ENCODE data around the gene REEP1. TPM values are rescaled to one million over a fixed set of nuclear protein-coding genes. Genes with fewer than 3 reads are reported as not detected.

REEP1 gene
- total RNA-seq, 4 donors from 2014 or later, result 46.1 to 95.1 (median 74.9) TPM

GRCh38 chr2:86232910-86233309 lies 104.5 kb downstream of the REEP1 start:
- Histone ChIP-seq H3K4me3 (no peak overlapping the region), H3K36me3 (peaks cover 0 to 19% (median 3%) of the 10 kb centered on the region in 4 donors), H3K27me3 (no peaks in the 10 kb centered on the region), H3K4me1 (peaks cover 16 to 59% (median 39%) of the 10 kb centered on the region in 4 donors), H3K9me3 (no peaks in the 10 kb centered on the region), H3K27ac (replicated peaks in 1 of 4) (peak overlapping the region; percentile 40 to 77 (median 74))
- WGBS, result 64% methylated on average over 6 of the region's 6 CpGs
- intact Hi-C loops (cut with DNase I), result no loop called here
- TF ChIP-seq POLR2A (IDR thresholded peaks at IDR 0.05; ENCODE audit: low read depth) (no peak), EP300 (IDR thresholded peaks at IDR 0.05) (no peak), CTCF (IDR thresholded peaks at IDR 0.05) (no peak), POLR2AphosphoS5 (IDR thresholded peaks at IDR 0.05) (no peak)
- DNase-seq (ENCODE audit: extremely low spot score), result no peak

- intact Hi-C loops (cut with DNase I), result no loop called here
- Histone ChIP-seq H3K4me3 (no peak overlapping the region), H3K9me3 (no peaks in the 10 kb centered on the region), H3K36me3 (peaks cover 0 to 19% (median 3%) of the 10 kb centered on the region in 4 donors), H3K4me1 (peaks cover 16 to 53% (median 38%) of the 10 kb centered on the region in 4 donors), H3K27me3 (no peaks in the 10 kb centered on the region), H3K27ac (replicated peaks in 1 of 4) (peak overlapping the region in 3 of 4 donors; percentile 40 to 77 (median 77))
- DNase-seq (ENCODE audit: extremely low spot score), result no peak
- 83% methylated on average over 5 of the region's 15 CpGs for whole genome bisulfite sequencing
- TF ChIP-seq POLR2AphosphoS5 (IDR thresholded peaks at IDR 0.05) (no peak), EP300 (IDR thresholded peaks at IDR 0.05) (no peak), CTCF (IDR thresholded peaks at IDR 0.05) (no peak), POLR2A (IDR thresholded peaks at IDR 0.05; ENCODE audit: low read depth) (no peak)
Measured at GRCh38 chr2:86232373-86232784, 105.0 kb downstream of the REEP1 start.

DNA sequence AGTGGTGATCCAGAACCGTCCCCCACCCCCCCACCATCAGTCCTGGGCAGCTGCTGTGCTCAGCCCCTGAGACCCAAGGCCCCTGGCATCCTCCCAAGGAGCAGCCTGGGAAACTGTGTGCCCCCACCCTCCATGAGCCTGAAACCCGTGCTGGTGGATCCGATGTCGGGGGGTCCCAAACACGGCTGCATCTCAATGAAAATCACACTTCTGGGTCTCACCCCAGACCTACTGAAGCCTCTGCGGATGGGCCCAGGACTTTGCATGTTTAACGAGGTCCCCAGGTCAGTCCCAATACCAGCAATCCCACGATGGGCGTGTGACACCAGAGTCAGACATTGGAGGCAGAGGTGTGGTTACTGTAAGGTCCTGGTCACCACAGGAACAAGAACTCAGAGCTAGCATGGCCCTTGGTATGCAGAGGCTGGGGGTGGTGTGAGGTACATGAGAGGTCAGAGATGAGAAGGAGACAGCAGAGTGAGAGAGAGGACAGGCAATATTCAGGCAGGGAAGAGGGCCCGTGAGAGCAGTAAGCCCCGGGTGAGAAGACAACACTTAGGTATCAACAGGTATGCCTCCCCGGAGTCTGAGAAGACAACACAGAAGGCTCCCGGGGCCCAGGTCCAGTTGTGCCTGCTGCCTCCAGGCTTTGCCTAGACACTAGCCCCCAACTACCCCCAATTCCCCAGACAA lies 105.6 kb downstream of the REEP1 start:
- H3K9me3 ChIP-seq, result no peaks in the 10 kb centered on the region
- H3K4me1 ChIP-seq, result peaks cover 16 to 54% (median 38%) of the 10 kb centered on the region in 4 donors
- H3K27me3 ChIP-seq, result no peaks in the 10 kb centered on the region
- TF ChIP-seq CTCF (IDR thresholded peaks at IDR 0.05) (no peak), POLR2A (IDR thresholded peaks at IDR 0.05; ENCODE audit: low read depth) (no peak), EP300 (IDR thresholded peaks at IDR 0.05) (no peak), POLR2AphosphoS5 (IDR thresholded peaks at IDR 0.05) (no peak)
- H3K27ac ChIP-seq (replicated peaks in 1 of 4), result peak overlapping the region in 3 of 4 donors; percentile 40 to 77 (median 77)
- H3K36me3 ChIP-seq, result peaks cover 0 to 19% (median 3%) of the 10 kb centered on the region in 4 donors
- intact Hi-C loops (cut with DNase I), result no loop called here
- H3K4me3 ChIP-seq, result no peak overlapping the region
- WGBS, result 91% methylated on average over 11 of the region's 13 CpGs
- DNase-seq (ENCODE audit: extremely low spot score), result no peak

GRCh38 chr2:86230961-86231360 lies 106.5 kb downstream of the REEP1 start:
- 72% methylated on average over 5 of the region's 5 CpGs for WGBS
- no peaks in the 10 kb centered on the region for H3K27me3 ChIP-seq
- no peak overlapping the region for H3K4me3 ChIP-seq
- peak overlapping the region in 3 of 4 donors; percentile 18 to 77 (median 22) for H3K27ac ChIP-seq (replicated peaks in 1 of 4)
- peaks cover 18 to 60% (median 42%) of the 10 kb centered on the region in 4 donors for H3K4me1 ChIP-seq
- no peak for DNase-seq (ENCODE audit: extremely low spot score)
- TF ChIP-seq POLR2AphosphoS5 (IDR thresholded peaks at IDR 0.05) (no peak), CTCF (IDR thresholded peaks at IDR 0.05) (no peak), EP300 (IDR thresholded peaks at IDR 0.05) (no peak), POLR2A (IDR thresholded peaks at IDR 0.05; ENCODE audit: low read depth) (no peak)
- peaks cover 0 to 19% (median 3%) of the 10 kb centered on the region in 4 donors for H3K36me3 ChIP-seq
- no peaks in the 10 kb centered on the region for H3K9me3 ChIP-seq
- intact Hi-C loops (cut with DNase I), result no loop called here

All from esophagus muscularis mucosa (tissue), 4 donors.